A549 (cell line): ENCODE data around the gene CRELD1. TPM values are rescaled to one million over a fixed set of nuclear protein-coding genes. Genes with fewer than 3 reads are reported as not detected.

Experiments
- ATAC-seq, 2 experiments: fragments of 200-7000 bp in 1 of 2; fragments of >200 bp in 1 of 2; cut with Nextera tagmentation in 1 of 2; cut with Tn5 transposase in 1 of 2; 3 replicates each; pipeline versions ENCODE4 v1.8.0 to v1.9.1; 2018 to 2020; ENCODE audit warnings: mild to moderate bottlenecking in 1 of 2, moderate library complexity in 1 of 2
- CTCF ChIA-PET: fragments of 300-600 bp; sonication (Branson Sonifier 250); formaldehyde crosslinking; extraction: SDS; loops from one replicate; lab custom pipeline; 2021; ENCODE audit warnings: antibody characterized with exemption, inconsistent platforms; lab: Yijun Ruan, JAX
- POLR2A ChIA-PET: fragments of 350-600 bp; formaldehyde crosslinking; extraction: SDS; loops from one replicate; lab custom pipeline; 2021; ENCODE audit warnings: antibody characterized with exemption, inconsistent platforms; lab: Yijun Ruan, JAX
- DNase-seq, 2 experiments: peaks; one replicate each; pipeline versions ENCODE4 v3.0.0 to v3.0.0-alpha.2; 2011 to 2016; ENCODE audit warnings: low read depth in 1 of 2, low spot score in 1 of 2
- FAIRE-seq: peaks from 2 replicates; lab custom pipeline; 2011; peaks lifted over from hg19 to GRCh38; lab: Jason Lieb, UNC
- H3K27ac ChIP-seq, 2 experiments: fragments of >200 bp; sonication (Bioruptor Twin); formaldehyde crosslinking; 3 replicates each; pipeline ENCODE4 v1.5.1; 2016 to 2017
- H3K4me1 ChIP-seq: fragments of >200 bp; sonication (Bioruptor Twin); formaldehyde crosslinking; 3 replicates; pipeline ENCODE4 v1.6.1; 2016
- H3K4me2 ChIP-seq: fragments of >200 bp; sonication (Bioruptor Twin); formaldehyde crosslinking; 3 replicates; pipeline ENCODE4 v1.6.1; 2016
- H3K4me3 ChIP-seq: fragments of >200 bp; sonication (Bioruptor Twin); formaldehyde crosslinking; 3 replicates; pipeline ENCODE4 v1.5.1; 2016
- H3K9me3 ChIP-seq: fragments of >200 bp; sonication (Bioruptor Twin); formaldehyde crosslinking; 3 replicates; pipeline ENCODE4 v1.6.1; 2016
- CBX8 ChIP-seq: fragments of 200-600 bp; sonication (generic); IDR thresholded peaks from 2 replicates; pipeline ENCODE4 v1.6.1; 2016
- CEBPB ChIP-seq, 2 experiments: fragments of >200 bp in 1 of 2; sonication (Bioruptor Twin) in 1 of 2; formaldehyde crosslinking in 1 of 2; IDR thresholded peaks; 2 replicates each; pipeline ENCODE4 v1.6.1; 2012 to 2016
- CHD4 ChIP-seq: fragments of 200-600 bp; sonication (generic); IDR thresholded peaks from 2 replicates; pipeline ENCODE4 v1.6.1; 2016; ENCODE audit warnings: antibody characterized with exemption, mild to moderate bottlenecking, borderline replicate concordance
- FOSB ChIP-seq: fragments of 250-450 bp; sonication (Bioruptor Pico); IDR thresholded peaks from 2 replicates; pipeline ENCODE4 v1.5.0; 2020; ENCODE audit warnings: mild to moderate bottlenecking, moderate library complexity
- FOSL2 ChIP-seq, 2 experiments: fragments of 450-650 bp in 1 of 2; fragments of >200 bp in 1 of 2; sonication (Bioruptor Twin) in 1 of 2; formaldehyde crosslinking; IDR thresholded peaks; 2 replicates each; pipeline versions ENCODE4 v1.5.0 to v1.6.1; 2016 to 2020; ENCODE audit warnings: mild to moderate bottlenecking in 1 of 2, moderate library complexity in 1 of 2
- GATA3 ChIP-seq: IDR thresholded peaks from 2 replicates; pipeline ENCODE4 v1.6.1; 2012; ENCODE audit warnings: borderline replicate concordance
- HOXA7 ChIP-seq: fragments of 250-450 bp; sonication (Bioruptor Pico); IDR thresholded peaks from 2 replicates; pipeline ENCODE4 v1.5.0; 2020; ENCODE audit warnings: mild to moderate bottlenecking, moderate library complexity
- HOXB13 ChIP-seq: fragments of 250-450 bp; sonication (Bioruptor Pico); IDR thresholded peaks from 2 replicates; pipeline ENCODE4 v1.5.0; 2020; ENCODE audit warnings: low read depth, mild to moderate bottlenecking, moderate library complexity
- HOXB5 ChIP-seq: fragments of 250-450 bp; sonication (Bioruptor Pico); IDR thresholded peaks from 2 replicates; pipeline ENCODE4 v1.5.0; 2020; ENCODE audit warnings: mild to moderate bottlenecking, moderate library complexity
- JUN ChIP-seq, 2 experiments: fragments of >200 bp; sonication (Bioruptor Twin); formaldehyde crosslinking; IDR thresholded peaks; 2 replicates in 1 of 2; 3 replicates in 1 of 2; pipeline ENCODE4 v1.6.1; 2016 to 2017
- JUNB ChIP-seq: fragments of >200 bp; sonication (Bioruptor Twin); formaldehyde crosslinking; IDR thresholded peaks from 2 replicates; pipeline ENCODE4 v1.6.1; 2016
- MAFK ChIP-seq: fragments of 450-650 bp; IDR thresholded peaks from 2 replicates; pipeline ENCODE4 v1.6.1; 2014; ENCODE audit not compliant: partially characterized antibody
- MAX ChIP-seq: IDR thresholded peaks from 2 replicates; pipeline ENCODE4 v1.6.1; 2012
- NFE2L2 ChIP-seq: fragments of 150-350 bp; conservative IDR thresholded peaks from 2 replicates; pipeline ENCODE4 v1.6.1; 2014; ENCODE audit warnings: low read length
- PHF8 ChIP-seq: fragments of 200-600 bp; sonication (generic); IDR thresholded peaks from 2 replicates; pipeline ENCODE4 v1.6.1; 2016; ENCODE audit warnings: low read depth, mild to moderate bottlenecking, antibody characterized with exemption, moderate library complexity, borderline replicate concordance
- RAD21 ChIP-seq, 2 experiments: fragments of >200 bp in 1 of 2; sonication (Bioruptor Twin) in 1 of 2; formaldehyde crosslinking in 1 of 2; IDR thresholded peaks in 1 of 2; conservative IDR thresholded peaks in 1 of 2; 2 replicates in 1 of 2; 3 replicates in 1 of 2; pipeline ENCODE4 v1.6.1; 2012 to 2018; ENCODE audit warnings: inconsistent platforms in 1 of 2
- RNF2 ChIP-seq: fragments of 200-600 bp; sonication (generic); IDR thresholded peaks from 2 replicates; pipeline ENCODE4 v1.6.1; 2016; ENCODE audit warnings: low read depth, mild to moderate bottlenecking, antibody characterized with exemption, moderate library complexity, borderline replicate concordance
- SMC3 ChIP-seq: fragments of >200 bp; sonication (Bioruptor Twin); formaldehyde crosslinking; IDR thresholded peaks from 3 replicates; pipeline ENCODE4 v1.6.1; 2018; ENCODE audit warnings: inconsistent platforms
- SREBF2 ChIP-seq: fragments of 450-650 bp; IDR thresholded peaks from 2 replicates; pipeline ENCODE4 v1.6.1; 2014; ENCODE audit warnings: mild to moderate bottlenecking, moderate library complexity
- TFCP2L1 ChIP-seq: fragments of 250-450 bp; sonication (Bioruptor Pico); IDR thresholded peaks from 2 replicates; pipeline ENCODE4 v1.5.0; 2021; ENCODE audit warnings: mild to moderate bottlenecking
- ZFP36 ChIP-seq: fragments of 450-650 bp; IDR thresholded peaks from 2 replicates; pipeline ENCODE4 v1.6.1; 2014; ENCODE audit warnings: borderline replicate concordance; ENCODE audit not compliant: partially characterized antibody
- ZNF302 ChIP-seq: fragments of 250-450 bp; sonication (Bioruptor Pico); IDR thresholded peaks from 2 replicates; pipeline ENCODE4 v1.9.0; 2021; ENCODE audit warnings: inconsistent platforms, mild to moderate bottlenecking, moderate library complexity
- ZSCAN20 ChIP-seq: fragments of 250-450 bp; sonication (Bioruptor Pico); IDR thresholded peaks from 2 replicates; pipeline ENCODE4 v1.8.0; 2022; ENCODE audit warnings: mild to moderate bottlenecking, moderate library complexity
- WGBS: methylation state at CpG from one replicate; pipeline ENCODE4 v1.1.6; 2017; ENCODE audit errors: missing lambda C conversion rate; 5-methylcytosine and 5-hydroxymethylcytosine counted together
- polyA plus RNA-seq, 4 experiments: library from polyadenylated mRNA; depleted of rRNA in 3 of 4; stranded (reverse); fragments of >200 nt; fragmentation: RNase III in 1 of 4; extraction: RNeasy Plus Mini Kit Qiagen cat#74134 plus additional on column Dnase treatment in 1 of 4; gene quantifications; 2 replicates in 3 of 4; 3 replicates in 1 of 4; pipeline ENCODE4 v1.2.3, GENCODE V29; 2011 to 2017
- TF ChIP-seq, protein P1 (sequence below): IDR thresholded peaks from 2 replicates; pipeline ENCODE4 v1.6.1; 2012; ENCODE audit warnings: low read depth, borderline replicate concordance
- TF ChIP-seq, protein P2 (sequence below): fragments of >200 bp; sonication (Bioruptor Twin); formaldehyde crosslinking; IDR thresholded peaks from 3 replicates; pipeline ENCODE4 v1.6.1; 2016
- TF ChIP-seq, protein P3 (sequence below): fragments of >200 bp; sonication (Bioruptor Twin); formaldehyde crosslinking; IDR thresholded peaks from 3 replicates; pipeline ENCODE4 v1.5.1; 2016
- TF ChIP-seq, protein P4 (sequence below): fragments of 200-600 bp; sonication (generic); IDR thresholded peaks from 2 replicates; pipeline ENCODE4 v1.6.1; 2016; ENCODE audit warnings: antibody characterized with exemption, mild to moderate bottlenecking, moderate library complexity

The CRELD1 gene
- polyA plus RNA-seq, 2 of the 4 experiments (the other 2 are of a cell fraction), result 11.1 to 13.9 TPM

DNA sequence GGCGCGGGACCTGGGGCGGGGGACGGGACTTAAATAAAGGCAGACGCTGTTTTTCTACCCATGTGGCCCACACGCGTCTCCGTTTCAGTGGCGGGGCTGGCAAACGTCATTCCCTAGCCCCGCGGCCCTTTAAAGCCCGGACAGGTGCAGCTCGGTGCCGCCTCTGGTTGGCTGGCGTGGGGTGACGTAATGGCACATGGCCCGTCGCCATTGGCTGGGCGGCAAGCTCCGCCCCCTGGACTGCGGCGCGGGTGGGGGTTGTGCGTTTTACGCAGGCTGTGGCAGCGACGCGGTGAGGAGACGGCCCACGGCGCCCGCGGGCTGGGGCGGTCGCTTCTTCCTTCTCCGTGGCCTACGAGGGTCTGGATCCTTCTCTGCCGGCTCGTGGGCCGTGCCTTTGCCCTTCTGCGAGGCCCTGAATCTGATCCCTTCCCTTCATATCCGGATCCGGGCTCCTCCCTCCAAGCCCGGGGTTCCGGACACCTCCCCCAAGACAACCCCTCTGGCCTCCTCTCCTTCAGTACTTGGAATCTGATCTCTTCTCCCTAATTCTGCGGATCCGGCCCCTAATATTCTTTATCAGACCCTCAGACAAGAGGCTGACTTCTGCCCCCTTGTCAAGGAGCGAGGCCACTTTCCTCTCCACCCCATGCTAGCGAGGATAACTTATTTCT is at the start of gene CRELD1 (continued):
- TF ChIP-seq JUN (IDR thresholded peaks at IDR 0.05) (peak; percentile 17 to 82; a peak in 3 of 5 replicates), CBX8 (no peak), CHD4 (no peak), HOXB5 (CRISPR knock-in tag) (no peak), FOSB (CRISPR knock-in tag) (no peak)

- peak overlapping the region; percentile 71 for H3K4me2 ChIP-seq
- ChIA-PET POLR2A (interaction anchor here (0.5 to 2.5 kb wide), 10 partner anchors 9 to 92 kb away, joined by 3 to 14 read pairs (median 4); partner anchors contain the start of genes CRELD1 and RPUSD3), CTCF (interaction anchor here (0.8 to 3.3 kb wide), 12 partner anchors 10 to 62 kb away, joined by 3 to 17 read pairs (median 4); partner anchors contain the start of gene CRELD1)
- 19% methylated on average over 11 of the region's 11 CpGs for WGBS
- peak; percentile 93 to 96 for DNase-seq
- no peak for FAIRE-seq
- TF ChIP-seq FOSL2 (IDR thresholded peaks at IDR 0.05), result peak; percentile 86
- peak; percentile 94 for TF ChIP-seq FOSL2 (CRISPR knock-in tag; IDR thresholded peaks at IDR 0.05)
- TF ChIP-seq ZSCAN20 (CRISPR knock-in tag), result 0 out of 2 replicates have a peak, but pooled peaks have one; percentile 34
- TF ChIP-seq PHF8, result no peak
- TF ChIP-seq, protein P1, sequence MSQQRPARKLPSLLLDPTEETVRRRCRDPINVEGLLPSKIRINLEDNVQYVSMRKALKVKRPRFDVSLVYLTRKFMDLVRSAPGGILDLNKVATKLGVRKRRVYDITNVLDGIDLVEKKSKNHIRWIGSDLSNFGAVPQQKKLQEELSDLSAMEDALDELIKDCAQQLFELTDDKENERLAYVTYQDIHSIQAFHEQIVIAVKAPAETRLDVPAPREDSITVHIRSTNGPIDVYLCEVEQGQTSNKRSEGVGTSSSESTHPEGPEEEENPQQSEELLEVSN, result peak; percentile 48; the same call in 1 of the 2 replicates
- no peak for TF ChIP-seq RNF2
- peak in 1 of 2 experiments; percentile 62; a peak in 1 of 5 replicates for TF ChIP-seq JUN (IDR thresholded peaks at IDR 0.05)
- TF ChIP-seq GATA3, result peak; percentile 81; the same call in 1 of the 2 replicates
- peak in 1 of 2 experiments; percentile 53; a peak in 2 of 4 replicates for TF ChIP-seq CEBPB (IDR thresholded peaks at IDR 0.05)
- TF ChIP-seq FOSB (CRISPR knock-in tag), result no peak
- TF ChIP-seq MAX, result peak; percentile 67
- peak in 1 of 2 experiments; percentile 22; a peak in 1 of 5 replicates for TF ChIP-seq RAD21 (conservative IDR thresholded peaks at IDR 0.05 in 1 of 2, IDR thresholded peaks at IDR 0.05 in 1 of 2)
- peak; percentile 43; the same call in 1 of the 2 replicates for TF ChIP-seq JUNB
- ATAC-seq, result peak; percentile 98 to 99
- H3K4me1 ChIP-seq, result peaks cover 31% of the 10 kb centered on the region
- no peak overlapping the region for H3K4me3 ChIP-seq
- H3K27ac ChIP-seq, result peak overlapping the region; percentile 88 to 89
- no peaks in the 10 kb centered on the region for H3K9me3 ChIP-seq
Measured at GRCh38 chr3:9884555-9885165, 49.0 kb upstream of the CRELD1 start.

DNA sequence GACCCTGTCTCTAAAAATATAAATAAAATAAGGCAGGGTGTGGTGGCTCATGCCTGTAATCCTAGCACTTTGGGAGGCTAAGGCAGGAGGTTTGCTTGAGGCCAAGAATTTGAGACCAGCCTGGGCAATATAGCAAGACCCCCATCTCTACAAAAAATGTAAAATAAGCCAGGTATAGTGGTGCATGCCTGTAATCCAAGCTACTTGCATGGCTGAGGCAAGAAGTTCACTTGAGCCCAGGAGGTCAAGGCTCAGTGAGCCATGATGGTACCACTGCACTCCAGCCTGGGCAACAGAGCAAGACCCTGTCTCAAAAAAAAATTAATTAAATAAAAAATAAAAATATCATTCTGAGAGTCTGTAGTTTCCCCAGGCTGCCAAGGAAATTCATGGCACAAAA is 47.3 kb upstream of the CRELD1 start:
- Histone ChIP-seq H3K4me1 (peaks cover 29% of the 10 kb centered on the region), H3K4me2 (no peak overlapping the region), H3K9me3 (no peaks in the 10 kb centered on the region), H3K27ac (peak overlapping the region; percentile 88 to 89), H3K4me3 (no peak overlapping the region)
- DNase-seq (no peak), ATAC-seq (no peak), FAIRE-seq (no peak)
- CTCF ChIA-PET, result interaction anchor here (1.1 to 1.8 kb wide), 4 partner anchors 17 to 60 kb away, joined by 3 to 9 read pairs (median 4); partner anchors contain the start of gene IL17RE
- POLR2A ChIA-PET, result no interaction called here
- TF ChIP-seq SREBF2 (no peak), SMC3 (no peak), HOXB13 (no peak), CBX8 (no peak), TFCP2L1 (CRISPR knock-in tag) (no peak), NFE2L2 (no peak), ZFP36 (no peak), MAFK (no peak), JUNB (no peak), HOXA7 (CRISPR knock-in tag) (no peak), ZNF302 (CRISPR knock-in tag) (no peak)
- TF ChIP-seq, protein P2, sequence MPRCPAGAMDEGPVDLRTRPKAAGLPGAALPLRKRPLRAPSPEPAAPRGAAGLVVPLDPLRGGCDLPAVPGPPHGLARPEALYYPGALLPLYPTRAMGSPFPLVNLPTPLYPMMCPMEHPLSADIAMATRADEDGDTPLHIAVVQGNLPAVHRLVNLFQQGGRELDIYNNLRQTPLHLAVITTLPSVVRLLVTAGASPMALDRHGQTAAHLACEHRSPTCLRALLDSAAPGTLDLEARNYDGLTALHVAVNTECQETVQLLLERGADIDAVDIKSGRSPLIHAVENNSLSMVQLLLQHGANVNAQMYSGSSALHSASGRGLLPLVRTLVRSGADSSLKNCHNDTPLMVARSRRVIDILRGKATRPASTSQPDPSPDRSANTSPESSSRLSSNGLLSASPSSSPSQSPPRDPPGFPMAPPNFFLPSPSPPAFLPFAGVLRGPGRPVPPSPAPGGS, result no peak
- TF ChIP-seq, protein P3, sequence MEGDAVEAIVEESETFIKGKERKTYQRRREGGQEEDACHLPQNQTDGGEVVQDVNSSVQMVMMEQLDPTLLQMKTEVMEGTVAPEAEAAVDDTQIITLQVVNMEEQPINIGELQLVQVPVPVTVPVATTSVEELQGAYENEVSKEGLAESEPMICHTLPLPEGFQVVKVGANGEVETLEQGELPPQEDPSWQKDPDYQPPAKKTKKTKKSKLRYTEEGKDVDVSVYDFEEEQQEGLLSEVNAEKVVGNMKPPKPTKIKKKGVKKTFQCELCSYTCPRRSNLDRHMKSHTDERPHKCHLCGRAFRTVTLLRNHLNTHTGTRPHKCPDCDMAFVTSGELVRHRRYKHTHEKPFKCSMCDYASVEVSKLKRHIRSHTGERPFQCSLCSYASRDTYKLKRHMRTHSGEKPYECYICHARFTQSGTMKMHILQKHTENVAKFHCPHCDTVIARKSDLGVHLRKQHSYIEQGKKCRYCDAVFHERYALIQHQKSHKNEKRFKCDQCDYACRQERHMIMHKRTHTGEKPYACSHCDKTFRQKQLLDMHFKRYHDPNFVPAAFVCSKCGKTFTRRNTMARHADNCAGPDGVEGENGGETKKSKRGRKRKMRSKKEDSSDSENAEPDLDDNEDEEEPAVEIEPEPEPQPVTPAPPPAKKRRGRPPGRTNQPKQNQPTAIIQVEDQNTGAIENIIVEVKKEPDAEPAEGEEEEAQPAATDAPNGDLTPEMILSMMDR, result no peak
- TF ChIP-seq, protein P4, sequence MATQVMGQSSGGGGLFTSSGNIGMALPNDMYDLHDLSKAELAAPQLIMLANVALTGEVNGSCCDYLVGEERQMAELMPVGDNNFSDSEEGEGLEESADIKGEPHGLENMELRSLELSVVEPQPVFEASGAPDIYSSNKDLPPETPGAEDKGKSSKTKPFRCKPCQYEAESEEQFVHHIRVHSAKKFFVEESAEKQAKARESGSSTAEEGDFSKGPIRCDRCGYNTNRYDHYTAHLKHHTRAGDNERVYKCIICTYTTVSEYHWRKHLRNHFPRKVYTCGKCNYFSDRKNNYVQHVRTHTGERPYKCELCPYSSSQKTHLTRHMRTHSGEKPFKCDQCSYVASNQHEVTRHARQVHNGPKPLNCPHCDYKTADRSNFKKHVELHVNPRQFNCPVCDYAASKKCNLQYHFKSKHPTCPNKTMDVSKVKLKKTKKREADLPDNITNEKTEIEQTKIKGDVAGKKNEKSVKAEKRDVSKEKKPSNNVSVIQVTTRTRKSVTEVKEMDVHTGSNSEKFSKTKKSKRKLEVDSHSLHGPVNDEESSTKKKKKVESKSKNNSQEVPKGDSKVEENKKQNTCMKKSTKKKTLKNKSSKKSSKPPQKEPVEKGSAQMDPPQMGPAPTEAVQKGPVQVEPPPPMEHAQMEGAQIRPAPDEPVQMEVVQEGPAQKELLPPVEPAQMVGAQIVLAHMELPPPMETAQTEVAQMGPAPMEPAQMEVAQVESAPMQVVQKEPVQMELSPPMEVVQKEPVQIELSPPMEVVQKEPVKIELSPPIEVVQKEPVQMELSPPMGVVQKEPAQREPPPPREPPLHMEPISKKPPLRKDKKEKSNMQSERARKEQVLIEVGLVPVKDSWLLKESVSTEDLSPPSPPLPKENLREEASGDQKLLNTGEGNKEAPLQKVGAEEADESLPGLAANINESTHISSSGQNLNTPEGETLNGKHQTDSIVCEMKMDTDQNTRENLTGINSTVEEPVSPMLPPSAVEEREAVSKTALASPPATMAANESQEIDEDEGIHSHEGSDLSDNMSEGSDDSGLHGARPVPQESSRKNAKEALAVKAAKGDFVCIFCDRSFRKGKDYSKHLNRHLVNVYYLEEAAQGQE, result no peak
